NCI-H2227 (cell line): ENCODE measurements around the gene ALG5.

Experiments used
- DNase-seq: peaks from one replicate; lab custom pipeline; 2025; ENCODE audit not compliant: unreplicated experiment; lab: John Stamatoyannopoulos, UW

ALG5 gene

DNA sequence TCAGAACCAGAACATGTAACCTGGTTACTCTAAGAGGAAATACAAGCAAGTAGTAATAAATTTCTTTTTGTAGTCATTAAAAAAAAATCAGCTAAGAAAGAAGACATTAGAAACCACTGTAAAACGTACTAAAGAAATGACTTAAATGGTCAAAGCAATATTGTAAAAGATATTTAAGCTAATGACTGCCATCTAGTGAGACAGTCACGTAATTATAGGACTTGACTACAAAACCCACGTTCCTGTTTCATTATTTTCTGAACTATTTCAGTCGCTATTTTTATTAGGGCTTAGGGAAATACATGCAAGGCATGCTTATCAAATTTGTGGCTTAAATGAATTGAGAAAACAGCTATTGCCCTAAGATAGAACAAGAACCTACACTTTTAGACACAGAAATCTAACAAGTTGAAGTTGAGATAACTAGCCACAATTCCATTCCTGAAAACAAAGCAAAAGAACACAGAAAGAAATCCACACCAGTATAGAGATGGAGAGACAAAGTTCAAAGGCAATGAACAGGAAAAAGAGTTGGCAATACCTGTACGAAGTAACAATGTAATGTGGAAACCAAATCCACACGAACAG is 17.9 kb downstream of the ALG5 start:
- DNase-seq = peak; percentile 25

DNA sequence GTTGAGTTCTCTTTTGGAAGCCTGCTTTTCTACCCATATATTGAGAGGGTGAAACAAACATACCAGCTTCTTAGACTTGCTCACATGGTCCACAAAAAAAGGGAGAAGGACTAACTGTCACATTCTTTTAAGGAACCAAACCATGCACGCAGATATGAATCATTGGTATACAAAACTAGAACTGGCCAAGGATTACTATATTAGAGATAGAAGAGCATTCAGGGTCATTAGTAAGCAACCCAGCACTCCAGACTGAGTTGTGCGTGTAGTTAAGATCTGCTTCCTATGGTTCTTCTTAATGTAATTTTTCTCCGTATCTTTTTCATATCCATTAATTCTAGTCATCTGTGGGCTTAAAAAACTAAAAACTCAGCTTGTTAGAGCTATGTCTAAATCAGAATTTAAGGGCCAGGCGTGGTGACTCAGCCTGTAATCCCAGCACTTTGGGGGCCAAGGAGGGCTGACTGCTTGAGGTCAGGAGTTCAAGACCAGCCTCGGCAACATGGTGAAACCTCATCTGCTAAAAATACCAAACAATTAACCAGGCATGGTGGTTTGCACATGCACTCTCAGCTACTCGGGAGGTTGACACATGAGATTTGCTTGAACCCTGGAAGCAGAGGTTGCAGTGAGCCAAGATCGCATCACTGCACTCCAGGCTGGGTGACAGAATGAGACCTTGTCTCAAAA is 19.6 kb downstream of the ALG5 start:
- no peak for DNase-seq

DNA sequence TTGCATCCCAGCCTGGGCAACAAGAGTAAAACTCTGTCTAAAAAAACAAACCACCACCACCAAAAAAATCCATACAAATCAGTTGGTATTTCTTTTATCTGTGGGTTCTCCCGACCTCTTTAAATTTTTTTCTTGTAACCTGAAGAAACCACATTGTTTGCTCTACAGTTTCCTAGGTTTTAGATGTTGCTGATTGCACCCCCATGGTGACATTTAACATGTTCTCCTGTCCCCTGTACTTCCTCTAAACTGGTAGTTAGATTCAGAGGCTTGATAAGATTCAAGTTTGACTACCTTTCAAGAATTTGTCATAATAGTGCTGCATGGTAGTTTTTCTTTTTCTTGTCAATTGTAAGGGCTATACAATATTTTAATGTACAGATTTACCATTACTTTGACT is 24.0 kb downstream of the ALG5 start:
- DNase-seq = no peak

DNA sequence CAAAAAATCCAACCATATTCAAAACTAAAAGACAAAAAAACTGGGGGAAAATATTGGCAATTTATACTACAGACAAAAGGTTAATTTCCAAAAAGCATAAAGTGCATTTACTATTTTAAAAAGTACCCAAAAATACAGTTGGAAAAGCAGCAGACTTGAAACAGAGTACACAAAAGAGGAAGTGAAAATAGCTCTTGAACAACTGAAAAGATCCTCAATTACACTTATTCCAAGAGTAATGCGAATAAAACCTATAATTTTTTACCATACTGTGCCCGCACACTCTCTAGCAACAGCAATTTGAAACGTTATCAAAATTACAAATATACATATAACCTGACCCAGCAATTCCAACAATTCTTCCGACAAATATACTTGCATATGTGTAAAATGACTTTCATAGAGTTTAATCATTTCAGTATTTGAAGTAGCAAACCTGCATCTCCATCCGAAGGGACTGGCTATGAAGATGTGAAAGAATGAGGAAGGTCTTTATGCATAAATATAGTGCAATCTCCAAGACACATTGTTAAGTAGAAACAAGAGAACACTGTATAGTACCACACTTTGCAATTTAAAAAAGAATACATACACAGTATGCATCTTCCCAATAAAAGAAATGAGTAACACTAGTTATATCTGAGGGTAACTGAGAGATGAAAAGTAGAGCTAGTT is 25.4 kb downstream of the ALG5 start:
- DNase-seq = no peak

DNA sequence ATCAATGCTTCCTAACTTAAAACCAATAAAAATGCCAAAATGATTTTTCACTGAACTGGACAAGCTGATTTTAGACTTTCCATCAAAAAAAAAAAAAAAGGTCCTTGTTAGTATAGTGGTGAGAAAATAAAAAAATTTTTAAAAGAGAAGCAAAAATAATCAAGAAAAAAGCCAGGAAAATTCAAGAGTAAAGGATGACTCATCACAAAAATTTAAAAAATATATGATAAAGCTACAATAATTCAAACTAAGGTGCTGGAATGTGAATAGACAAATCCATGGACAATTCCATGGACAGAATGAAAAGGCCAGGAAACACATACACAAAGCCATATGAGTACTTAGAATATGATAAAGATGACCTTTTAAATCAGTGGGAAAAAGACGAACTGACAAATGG is 26.1 kb downstream of the ALG5 start:
- no peak for DNase-seq

DNA sequence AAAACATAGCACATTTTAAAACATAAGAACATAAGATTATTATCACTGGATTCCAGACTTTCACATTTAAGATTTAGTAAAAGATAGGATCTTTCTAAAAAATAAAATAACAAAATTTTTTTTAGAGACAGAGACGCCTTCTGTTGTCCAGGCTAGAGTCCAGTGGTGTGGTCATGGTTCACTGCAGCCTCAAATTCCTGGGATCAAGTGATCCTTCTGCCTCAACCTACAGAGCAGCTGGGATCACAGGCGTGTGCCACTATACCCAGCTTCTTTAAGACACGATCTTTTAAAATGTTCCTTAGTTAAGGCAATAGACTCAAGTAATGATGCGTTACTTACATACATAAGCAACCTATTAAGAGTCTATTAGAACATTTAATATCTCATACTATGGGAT is 32.7 kb downstream of the ALG5 start:
- no peak for DNase-seq

DNA sequence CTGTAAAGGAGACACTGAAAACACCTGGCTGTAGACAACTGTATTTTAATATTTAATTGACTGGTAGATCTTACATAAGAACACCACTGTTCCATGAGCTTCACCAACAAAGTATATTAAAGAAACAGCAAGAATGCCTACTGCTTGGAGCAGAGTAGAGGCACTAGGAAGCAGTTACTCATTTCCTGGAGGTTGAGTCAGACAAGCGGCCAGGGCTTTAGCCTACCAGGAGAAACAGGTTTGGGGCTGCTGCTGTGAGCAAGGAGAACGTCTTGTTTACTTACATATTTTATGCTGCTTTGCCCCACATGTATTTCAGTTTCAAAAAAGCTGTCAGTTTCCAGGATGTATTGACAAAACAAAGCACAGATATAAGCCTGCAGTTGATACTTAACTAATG is 33.4 kb downstream of the ALG5 start:
- no peak for DNase-seq

DNA sequence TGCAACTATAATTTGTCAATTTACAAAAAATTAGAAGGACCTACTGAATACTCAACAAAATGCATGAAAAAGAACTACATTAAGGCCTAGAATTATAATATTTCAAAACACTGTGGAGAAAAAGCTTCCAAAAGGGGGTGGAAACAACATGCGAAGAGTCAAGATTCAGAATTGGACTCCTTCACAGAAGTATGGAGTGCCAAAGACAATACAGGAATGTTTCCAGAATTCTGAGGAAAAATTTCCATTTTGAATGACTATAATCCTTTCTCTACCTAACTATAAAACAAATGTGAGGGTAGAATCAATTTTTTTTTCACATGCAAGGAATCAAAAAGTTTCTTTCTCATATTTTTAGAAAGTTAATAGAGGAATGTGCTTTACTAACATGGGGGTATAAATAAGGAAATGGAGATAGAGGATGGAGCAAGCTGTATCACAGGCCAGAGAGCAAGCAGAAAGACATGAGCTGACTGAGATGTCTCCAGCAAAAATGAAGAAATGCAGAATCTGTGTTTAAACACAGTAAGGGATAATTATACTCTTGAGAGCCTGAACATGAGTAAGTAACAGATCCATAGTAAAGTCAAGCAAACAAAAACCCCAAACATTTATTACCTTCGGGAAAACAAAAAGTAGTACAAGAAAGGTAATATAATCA is 39.6 kb downstream of the ALG5 start:
- DNase-seq = no peak

DNA sequence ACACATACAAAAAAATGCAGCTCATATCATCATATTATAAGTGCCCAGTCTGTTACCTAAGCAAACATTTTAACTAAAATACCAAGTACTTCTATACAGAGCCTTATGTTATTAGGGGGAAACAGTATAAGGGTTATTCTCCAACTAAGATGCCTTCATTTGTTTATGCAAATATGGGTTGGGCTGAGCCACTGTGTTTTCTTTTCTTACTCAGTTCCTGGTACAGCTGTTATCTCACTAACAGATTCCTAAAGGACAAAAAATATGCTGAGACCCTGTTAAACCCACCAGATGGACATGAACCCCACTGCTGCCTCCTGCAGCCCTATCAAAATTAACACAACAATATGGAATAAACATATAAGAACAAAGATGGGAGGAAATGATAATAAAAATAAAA is 44.6 kb downstream of the ALG5 start:
- no peak for DNase-seq

DNA sequence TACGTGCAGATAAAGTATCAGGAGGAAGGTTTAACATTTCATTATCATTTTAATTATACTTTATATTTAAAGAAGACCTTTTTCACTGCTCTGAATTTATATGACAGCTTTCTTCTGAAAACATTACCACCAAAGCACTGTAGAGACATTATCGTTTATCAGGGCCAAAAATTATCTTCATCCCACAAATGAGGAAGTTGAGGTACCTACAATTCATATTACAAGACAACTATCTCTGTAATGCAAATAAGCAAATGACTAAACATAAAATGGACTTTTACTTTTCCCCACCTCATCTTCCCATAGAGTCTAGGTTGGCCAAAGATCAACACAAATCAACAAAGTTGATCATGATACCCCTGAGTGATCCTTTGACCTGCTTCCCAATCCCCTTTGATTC is 48.2 kb downstream of the ALG5 start:
- DNase-seq = no peak

DNA sequence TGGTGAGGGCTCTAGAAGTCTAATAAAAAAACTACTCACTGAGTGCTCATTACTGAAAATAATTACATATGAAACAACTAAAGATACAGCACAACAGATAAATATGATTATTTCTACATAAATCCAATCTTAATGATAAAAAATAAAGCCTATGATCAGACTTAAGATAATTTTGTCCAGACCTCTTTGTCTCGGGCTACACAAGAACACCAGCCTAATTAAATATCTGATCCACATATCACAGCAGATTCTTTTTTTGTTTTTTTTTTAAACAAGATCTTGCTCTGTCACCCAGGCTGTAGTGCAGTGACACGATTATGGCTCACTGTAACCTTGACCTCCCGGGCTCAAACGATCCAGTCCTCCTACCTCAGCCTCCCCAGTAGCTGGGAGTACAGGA is 48.8 kb downstream of the ALG5 start:
- DNase-seq = no peak

DNA sequence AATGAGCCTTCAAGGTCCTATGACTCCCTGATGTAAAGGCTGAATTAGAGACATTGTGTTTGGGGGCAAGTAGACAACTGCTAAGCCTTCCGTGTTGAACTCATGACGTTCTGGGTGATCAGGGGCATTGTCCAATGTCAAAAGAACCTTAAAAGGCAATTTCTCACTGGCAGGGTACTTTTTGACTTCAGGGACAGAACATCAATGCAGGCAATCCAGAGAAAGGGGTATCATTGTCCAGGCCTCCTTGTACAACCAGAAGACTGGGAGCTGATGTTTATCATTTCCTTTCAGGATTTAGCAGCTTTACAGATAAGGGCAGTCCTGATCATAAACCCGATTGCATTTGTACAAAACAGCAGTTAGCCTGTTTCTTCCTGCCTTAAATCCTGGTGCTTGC is 54.1 kb downstream of the ALG5 start:
- DNase-seq = no peak

DNA sequence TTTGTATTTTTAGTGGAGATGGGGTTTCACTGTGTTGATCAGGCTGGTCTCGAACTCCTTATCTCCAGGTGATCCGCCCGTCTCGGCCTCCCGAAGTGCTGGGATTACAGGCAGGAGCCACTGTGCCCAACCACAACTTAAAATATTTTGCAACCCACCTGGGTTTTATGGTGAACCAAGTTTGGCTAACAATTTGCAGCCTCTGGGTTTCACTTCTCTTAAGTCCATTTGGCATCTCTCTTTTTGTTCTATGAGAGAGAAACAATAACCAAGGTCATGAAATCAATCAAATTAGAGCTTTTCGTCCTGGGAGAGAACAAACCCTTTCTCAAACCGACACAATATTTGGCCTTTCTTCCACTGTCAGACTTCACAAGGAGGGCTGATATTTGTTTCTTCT is 73.5 kb downstream of the ALG5 start:
- no peak for DNase-seq

DNA sequence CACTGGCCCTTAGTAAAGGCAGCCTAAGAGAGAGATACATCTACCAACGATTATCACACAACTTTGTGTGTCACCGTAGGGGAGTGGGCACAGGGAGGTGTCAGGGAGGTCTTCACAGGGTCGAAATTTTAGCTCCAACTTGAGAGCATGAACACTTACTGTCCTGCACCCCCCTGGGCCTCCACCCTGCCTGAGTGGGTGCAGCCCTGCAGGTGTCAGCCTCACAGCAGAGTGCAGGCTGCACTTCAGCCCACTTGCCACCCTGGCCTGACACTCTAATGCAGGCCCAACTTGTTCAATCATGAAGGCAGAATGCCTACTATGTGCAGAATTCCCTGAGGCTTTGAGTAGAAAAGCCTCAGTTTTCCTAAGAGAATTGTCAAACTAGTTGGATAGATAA is 75.1 kb downstream of the ALG5 start:
- DNase-seq = no peak

DNA sequence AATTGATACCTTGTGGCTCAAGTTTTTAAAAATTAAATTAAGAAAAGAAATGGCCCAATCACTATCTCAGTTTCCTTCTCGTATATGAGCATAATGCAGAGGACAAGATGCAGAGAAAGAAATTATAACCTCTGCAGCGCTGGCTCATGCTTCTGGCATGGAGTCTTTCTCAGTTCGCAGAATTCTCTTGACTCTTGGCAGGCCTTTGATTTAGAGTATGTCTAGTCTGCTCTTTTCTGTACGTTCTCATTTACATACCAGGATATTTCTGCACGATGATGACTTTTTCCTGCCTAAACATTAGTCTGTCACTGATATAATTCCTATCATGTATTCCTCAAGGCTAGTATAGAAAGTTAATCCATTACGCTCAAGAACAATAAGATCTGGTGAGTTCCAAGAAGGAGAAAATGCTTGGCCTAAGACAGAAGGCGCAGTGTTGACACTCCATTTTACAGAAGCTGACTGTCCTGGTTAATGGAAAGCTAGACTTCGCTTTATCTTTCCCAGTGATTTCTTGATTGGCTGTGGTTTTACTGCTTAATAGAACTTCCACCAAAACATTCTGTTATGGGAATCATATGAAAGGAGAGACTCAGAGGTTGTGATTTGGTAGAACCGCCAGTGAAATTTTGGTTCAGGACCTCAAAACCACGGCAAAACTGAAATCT is 77.4 kb downstream of the ALG5 start:
- no peak for DNase-seq

DNA sequence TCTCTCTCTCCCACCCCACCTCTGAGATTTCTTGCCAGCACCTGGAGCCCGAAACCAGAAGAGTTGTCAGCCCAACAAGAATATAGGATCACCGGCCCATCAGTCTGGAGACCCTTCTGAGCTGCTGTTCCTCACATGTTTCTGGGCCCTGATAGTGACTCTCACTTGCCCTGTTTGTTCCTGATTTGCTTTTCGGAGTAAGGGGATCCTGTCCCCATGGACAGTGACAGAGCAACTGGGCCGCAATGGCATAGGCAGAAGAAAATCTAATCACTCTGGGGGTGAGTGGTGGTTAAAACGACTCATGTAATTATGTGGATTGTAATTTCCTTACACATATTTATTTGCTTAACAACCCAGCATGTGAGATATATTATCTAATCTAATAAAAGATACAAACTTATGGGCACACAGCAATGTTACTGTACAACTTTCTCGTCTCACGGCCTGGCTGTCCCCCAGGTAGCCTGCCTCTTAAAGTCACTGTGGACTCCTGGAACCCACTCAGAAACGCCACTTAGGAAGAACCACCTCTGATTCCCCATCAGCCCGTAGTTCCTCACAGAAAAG is 78.4 kb downstream of the ALG5 start:
- no peak for DNase-seq

DNA sequence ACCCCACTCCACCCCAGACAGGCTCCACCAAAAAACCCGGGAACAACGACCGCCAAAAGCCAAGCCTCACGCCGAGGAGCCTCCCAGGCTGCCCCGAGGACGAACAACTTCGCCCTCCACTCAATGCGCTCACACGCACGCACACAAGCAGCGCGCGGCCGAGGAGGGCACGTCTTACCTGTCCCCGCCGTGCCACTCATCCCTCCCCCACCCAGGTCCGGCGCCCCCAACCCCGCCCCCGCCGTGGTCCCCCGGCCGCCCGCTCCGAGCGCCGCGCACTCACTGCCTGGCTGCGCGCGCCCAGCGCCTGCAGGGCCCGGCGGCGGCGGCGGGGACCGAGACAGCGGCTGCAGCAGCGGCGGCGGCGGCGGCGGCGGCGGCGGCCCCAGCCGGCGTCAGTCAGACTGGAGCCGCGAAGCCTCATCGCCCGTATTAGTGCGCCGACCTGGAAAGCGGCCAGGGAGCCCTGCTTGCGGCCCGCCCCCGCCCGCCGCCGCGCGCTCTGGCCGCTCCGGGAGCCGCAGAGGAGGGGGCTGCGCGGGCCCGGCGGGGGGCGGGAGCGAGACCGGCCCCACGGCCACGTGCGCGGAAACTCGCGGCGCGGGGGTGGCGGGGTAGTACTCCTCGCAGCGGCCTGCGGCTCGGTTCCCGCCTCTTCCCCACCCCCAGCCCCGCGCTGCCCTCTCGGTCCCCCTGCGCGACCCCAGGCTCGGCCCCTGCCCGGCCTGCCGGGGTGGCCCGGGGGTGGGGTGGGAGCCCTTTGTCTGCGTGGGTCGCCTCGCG is 79.1 kb downstream of the ALG5 start, which contains the start of gene SMAD9:
SMAD9 (minus strand) TSS at position 406 of the 783 bp plus-strand sequence. CDS start 40,549 bp downstream, outside the sequence.
- peak; percentile 78 for DNase-seq

DNA sequence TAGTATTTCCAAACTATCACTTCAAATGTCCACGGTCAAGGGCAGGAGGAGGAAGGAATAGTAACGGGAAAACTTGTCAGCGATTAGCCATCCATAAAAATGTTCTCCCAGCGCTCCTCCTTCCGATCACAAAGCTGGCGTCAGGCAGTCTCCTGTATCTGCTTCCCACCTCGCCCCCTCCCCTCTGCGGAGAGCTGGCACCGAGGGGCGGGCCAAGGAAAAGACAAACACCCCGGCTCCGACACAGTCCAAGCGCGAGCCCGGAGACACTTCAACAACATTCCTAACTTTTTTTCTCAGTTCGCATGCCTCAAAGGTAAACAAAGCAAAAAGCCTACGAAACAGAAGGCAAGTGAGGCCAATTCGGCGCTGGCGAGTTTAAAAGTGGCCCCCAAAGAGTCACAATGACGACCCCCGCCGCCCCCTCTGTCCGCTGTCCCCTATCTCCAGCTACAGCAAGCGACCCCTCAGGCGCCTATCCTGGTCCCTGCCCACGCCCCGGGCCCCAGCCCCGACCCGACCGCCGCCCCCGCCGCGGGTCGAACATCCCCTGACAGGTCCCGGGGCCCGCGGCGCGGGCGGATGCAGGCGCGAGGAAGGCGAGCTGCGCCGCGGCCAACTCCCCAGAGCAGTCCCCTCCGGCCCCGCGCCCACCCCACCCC is 79.8 kb downstream of the ALG5 start:
- DNase-seq = peak; percentile 72

DNA sequence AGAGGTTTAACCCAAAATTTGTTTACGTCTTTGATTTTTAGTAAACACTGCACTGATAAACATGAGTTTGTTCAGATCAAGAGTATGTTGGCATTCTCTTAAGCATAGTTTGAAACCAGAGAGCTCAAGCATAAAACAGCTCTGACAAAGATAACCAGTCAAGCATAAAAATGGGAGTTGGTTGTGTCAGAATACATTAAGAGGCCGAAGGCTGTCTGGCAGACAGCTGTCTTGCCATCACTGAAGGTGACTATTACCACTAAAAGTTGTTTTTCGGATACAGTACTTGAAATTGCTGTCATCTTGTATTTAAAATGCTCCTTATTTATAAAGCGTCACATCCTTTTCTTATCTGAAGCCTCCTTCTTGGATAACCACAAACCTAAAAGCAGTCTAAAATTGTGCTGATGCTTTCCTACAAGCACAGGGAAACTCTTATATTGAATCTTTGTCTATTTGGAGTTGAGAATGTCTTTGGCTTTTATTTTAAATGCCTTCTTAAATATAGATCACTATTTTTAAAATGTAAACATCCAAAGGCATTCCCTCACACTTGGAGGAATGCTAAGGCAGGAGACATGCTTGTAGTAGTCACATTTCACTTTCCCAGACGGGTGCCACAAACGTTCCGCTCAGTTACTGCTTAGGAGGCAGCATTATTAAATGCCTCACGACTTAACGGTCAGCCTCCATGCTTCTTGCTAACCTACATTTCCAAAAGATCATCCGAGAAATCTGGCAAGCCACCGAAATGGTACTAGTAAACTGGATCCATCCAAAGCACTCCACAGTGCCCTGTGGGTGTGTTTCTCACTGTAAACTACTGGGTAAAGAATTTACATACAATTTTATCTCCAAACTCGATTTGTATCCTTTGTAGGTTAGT is 80.7 kb downstream of the ALG5 start:
- DNase-seq = peak; percentile 14
